NCI-H2081 treated with DMSO at 0.1 percent for 48 hours (cell line): ENCODE results near the gene EMX2.

Experiments used
- DNase-seq: peaks from one replicate; lab custom pipeline; 2025; lab: John Stamatoyannopoulos, UW

EMX2 gene

GRCh38 chr10:117544711-117545140, 2.2 kb downstream of the EMX2 start:
- no peak for DNase-seq

GRCh38 chr10:117545141-117546019, 2.8 kb downstream of the EMX2 start:
- no peak for DNase-seq

GRCh38 chr10:117546020-117546580, 3.6 kb downstream of the EMX2 start:
- DNase-seq = no peak

DNA sequence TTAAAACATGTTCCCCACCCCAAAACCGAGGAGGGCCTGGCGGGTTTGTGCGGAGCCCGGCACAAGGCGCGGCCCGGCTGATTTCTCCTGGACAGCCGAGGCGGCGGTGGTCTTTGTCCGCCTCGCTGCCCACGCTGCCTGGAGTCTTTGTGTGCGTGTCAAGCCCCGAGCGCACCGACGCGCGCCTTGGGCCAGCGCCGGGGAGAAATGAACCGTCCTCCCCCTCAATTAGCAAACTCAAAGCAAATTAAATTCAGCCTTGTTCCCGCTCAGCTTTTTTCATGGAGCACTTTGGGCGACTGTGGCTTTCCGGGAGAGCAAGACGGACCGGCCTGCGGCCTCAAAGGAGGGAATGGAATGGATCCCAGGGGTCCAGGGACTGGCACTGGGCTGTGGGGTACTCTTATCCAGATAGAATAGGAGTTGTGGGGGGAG, 4.1 kb downstream of the EMX2 start:
- DNase-seq = no peak

DNA sequence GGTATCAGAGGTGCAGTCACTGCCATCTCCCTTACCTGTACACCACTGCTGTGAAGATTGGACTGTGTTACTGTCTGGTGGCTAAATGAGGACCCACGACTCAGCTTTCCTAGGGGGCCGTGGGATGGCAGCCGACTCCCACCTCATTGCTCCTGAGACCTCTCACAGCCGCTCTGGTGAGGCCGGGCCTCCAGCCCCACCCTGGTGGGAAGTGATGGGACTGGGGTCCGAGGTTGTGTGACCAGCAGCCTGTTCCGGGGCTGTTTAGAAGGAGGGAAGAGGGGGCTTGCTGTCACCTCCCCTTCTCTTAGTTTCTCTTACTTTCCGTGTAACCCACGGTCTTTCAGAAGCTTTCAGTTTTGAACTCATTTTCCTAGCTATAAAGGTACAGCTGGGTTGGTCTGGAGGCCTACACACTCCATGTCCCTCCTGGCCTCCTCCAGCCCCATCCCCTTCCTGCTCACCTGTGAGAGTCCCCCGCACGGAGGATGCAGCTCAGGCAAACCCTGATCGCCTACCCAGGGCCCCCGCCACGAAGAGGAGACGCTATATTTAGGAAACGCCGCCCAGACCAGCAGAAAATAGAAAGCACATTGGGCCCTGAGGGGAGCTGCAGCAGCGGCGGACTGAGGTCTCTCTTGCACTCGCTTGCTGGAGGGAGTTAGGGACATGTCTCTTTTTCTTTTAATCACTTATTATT, 4.6 kb downstream of the EMX2 start:
- no peak for DNase-seq

GRCh38 chr10:117547716-117548668, 5.4 kb downstream of the EMX2 start:
- DNase-seq = no peak

DNA sequence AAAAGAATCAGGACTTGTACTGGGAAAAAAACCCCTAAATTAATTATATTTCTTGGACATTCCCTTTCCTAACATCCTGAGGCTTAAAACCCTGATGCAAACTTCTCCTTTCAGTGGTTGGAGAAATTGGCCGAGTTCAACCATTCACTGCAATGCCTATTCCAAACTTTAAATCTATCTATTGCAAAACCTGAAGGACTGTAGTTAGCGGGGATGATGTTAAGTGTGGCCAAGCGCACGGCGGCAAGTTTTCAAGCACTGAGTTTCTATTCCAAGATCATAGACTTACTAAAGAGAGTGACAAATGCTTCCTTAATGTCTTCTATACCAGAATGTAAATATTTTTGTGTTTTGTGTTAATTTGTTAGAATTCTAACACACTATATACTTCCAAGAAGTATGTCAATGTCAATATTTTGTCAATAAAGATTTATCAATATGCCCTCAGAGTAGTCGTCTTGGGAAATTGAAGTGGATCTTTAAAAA, 6.6 kb downstream of the EMX2 start:
- no peak for DNase-seq

GRCh38 chr10:117550076-117550475, 7.5 kb downstream of the EMX2 start:
- no peak for DNase-seq

DNA sequence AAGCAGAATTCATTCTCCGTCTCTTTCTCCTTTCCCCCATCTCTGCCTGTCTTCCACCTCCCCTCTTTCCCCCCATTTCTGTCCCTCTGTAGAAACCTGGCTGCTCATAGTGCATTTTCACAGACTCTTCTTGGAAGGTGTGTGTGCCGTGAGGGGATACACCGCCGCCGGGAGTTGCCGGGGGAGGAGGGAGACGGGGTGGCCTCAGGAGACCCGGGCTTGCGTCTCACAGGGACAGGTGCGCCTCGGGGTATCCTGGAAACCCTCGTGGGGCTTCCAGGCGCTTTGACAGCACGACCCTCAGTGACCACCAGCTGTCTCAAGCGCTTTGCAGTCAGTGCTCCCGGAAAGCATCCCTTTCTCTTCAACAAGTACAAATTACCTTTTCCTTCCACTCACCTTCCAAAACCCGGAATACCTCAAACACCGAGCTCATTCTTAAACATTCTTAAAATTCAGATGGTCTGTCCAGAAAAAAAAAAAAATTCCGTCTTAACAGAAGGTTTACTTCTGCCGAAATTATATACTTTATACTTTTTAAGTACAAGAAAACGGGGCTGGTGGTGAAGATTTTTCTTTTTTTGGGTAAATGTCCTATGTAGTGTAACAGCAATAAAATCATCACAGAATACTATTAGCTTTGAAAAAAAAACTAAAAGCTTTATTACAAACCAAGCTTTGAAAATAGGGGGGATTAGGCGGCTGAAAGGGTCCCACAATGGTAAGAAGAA, 8.2 kb downstream of the EMX2 start:
- DNase-seq = no peak

- DNase-seq = no peak
Observed at GRCh38 chr10:117551330-117552155, 9.0 kb downstream of the EMX2 start.

- DNase-seq = no peak
Observed at GRCh38 chr10:117552156-117552631, 9.6 kb downstream of the EMX2 start.

- no peak for DNase-seq
Observed at GRCh38 chr10:117552701-117553141, 10.2 kb downstream of the EMX2 start.

DNA sequence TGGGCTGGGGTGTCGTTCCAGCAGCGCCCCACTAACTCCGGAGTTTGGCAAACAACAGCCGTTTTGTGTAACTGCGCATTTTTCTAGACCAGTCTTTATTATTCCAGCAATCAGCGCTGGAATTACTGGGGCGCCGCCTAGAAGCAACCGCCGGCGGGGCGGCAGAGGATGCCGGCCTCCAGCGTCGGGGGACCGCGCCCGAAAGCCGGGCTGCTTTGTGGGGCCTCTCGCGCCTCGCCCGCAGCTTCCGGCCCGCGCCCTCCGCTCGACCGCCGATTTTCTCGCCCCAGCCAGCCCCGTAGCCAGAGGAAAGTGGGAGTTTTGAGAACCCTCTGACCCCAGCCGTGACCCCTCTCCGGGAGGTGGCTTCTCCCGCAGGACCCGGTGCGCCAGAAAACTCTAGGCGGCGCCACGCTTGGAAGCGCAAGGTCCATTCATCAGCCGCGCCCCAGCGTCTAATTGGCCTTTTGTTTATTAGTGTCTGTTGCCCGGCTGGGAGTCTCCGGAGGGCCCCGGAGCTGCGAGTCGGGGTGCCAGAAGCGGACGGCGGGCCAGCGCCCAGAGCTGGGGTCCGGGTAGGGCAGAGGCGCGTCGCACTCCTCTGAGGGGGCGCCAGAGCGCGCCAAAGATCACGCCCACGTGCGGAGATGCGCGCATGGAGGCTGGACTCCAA, 10.7 kb downstream of the EMX2 start:
- DNase-seq = no peak

DNA sequence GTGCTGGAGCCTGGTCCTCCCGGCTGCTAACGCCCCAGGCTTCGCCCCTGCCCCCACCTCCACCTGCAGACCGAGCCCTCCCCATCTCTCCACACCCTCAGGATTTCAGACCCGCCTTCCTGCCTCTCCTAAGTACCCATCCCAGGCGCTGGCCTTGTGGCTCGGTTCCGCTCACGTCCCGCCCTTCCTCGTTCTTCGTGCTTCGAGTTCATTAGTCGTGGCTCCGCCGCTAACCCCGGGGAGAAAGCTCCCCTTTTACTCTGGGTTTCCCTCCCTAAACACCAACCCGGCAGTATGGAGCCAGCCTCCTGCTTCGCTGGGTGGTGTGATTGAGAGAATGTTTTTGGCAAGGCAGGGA, 11.2 kb downstream of the EMX2 start:
- no peak for DNase-seq

GRCh38 chr10:117554241-117554814, 11.8 kb downstream of the EMX2 start:
- DNase-seq = no peak

DNA sequence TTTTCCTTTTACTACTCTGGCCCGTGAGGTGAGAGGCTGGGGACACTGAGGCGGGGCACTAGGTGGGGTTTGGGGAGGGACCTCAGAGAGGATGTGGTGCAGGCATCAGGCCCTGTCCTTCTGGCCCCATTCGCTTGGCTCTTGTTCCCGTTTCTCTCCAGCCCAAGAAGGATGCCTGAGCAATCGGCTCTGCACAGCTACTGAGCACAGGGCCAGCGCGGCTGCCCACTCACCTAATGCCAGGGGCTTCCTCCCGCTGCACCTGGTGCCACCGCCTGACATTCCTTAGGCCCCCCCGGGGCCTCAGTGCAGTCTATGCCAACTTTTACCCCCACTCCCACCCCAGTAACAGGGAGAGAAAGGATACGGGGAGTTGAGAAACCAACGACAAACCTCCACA, 12.5 kb downstream of the EMX2 start:
- DNase-seq = no peak

DNA sequence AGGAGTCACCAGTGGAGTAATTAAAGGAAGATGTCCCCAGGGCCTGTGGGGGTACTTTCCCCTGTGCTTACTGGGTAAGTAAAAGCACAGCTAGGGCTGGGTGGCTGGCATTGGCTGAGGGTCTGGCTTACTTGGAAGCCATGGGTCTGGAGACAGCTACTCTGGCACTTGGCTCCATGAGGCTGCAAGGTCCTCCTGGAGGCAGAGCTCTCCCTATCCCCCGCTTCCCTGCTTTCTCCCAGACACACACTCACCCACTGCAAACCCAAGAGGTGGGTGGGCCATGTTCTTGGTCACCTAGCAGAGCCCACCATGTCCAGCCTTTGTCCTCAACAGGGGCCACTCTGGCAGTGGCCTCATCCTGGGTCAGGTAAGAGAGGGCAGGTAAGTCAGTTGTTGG, 13.3 kb downstream of the EMX2 start:
- no peak for DNase-seq

GRCh38 chr10:117556356-117556755, 13.8 kb downstream of the EMX2 start:
- DNase-seq = no peak

GRCh38 chr10:117559712-117560111, 17.2 kb downstream of the EMX2 start:
- DNase-seq = no peak
